Osteocyte (in vitro differentiated cells): ENCODE data around the gene XPNPEP1. TPM values are rescaled to one million over a fixed set of nuclear protein-coding genes. Genes with fewer than 3 reads are reported as not detected.
A peak's percentile ranks its signal among the peaks of the same experiment; 100 is the strongest.

Source experiments
- DNase-seq: peaks from one replicate; pipeline ENCODE4 v3.0.0; 2021; ENCODE audit warnings: mixed read lengths; ENCODE audit not compliant: unreplicated experiment; ENCODE audit errors: extremely low spot score
- H3K27ac Mint-ChIP-seq: one replicate; pipeline ENCODE4 v1.8.0; 2021; ENCODE audit warnings: mild to moderate bottlenecking, mixed read lengths; ENCODE audit not compliant: unreplicated experiment
- H3K27me3 Mint-ChIP-seq: one replicate; pipeline ENCODE4 v1.8.0; 2021; ENCODE audit warnings: mixed read lengths; ENCODE audit not compliant: unreplicated experiment
- H3K36me3 Mint-ChIP-seq: one replicate; pipeline ENCODE4 v1.8.0; 2021; ENCODE audit warnings: mixed read lengths; ENCODE audit not compliant: unreplicated experiment
- H3K4me1 Mint-ChIP-seq: one replicate; pipeline ENCODE4 v1.8.0; 2021; ENCODE audit warnings: mixed read lengths; ENCODE audit not compliant: unreplicated experiment
- H3K4me3 Mint-ChIP-seq: one replicate; pipeline ENCODE4 v1.8.0; 2021; ENCODE audit warnings: mild to moderate bottlenecking, moderate library complexity, mixed read lengths; ENCODE audit not compliant: unreplicated experiment
- H3K9me3 Mint-ChIP-seq: one replicate; pipeline ENCODE4 v1.8.0; 2021; ENCODE audit warnings: mixed read lengths; ENCODE audit not compliant: unreplicated experiment
- total RNA-seq: library from RNA; stranded (reverse); gene quantifications from 2 replicates; pipeline ENCODE4 v1.2.1, GENCODE V29; 2021
- TF ChIP-seq, protein P1 (sequence below): fragments of 200-600 bp; sonication (generic); IDR thresholded peaks from 2 replicates; pipeline ENCODE4 v1.5.0; 2021; ENCODE audit warnings: antibody characterized with exemption, mild to moderate bottlenecking, moderate library complexity

The XPNPEP1 gene
- total RNA-seq, 1 donor from 2014 or later: 74.5 TPM

GRCh38 chr10:109962247-109962646 is 38.9 kb upstream of the XPNPEP1 start:
- Mint-ChIP-seq H3K27me3 (no peaks in the 10 kb centered on the region), H3K4me3 (no peak overlapping the region), H3K9me3 (no peaks in the 10 kb centered on the region), H3K27ac (peak overlapping the region; percentile 90), H3K36me3 (no peaks in the 10 kb centered on the region), H3K4me1 (peaks cover 89% of the 10 kb centered on the region)
- TF ChIP-seq, protein P1, sequence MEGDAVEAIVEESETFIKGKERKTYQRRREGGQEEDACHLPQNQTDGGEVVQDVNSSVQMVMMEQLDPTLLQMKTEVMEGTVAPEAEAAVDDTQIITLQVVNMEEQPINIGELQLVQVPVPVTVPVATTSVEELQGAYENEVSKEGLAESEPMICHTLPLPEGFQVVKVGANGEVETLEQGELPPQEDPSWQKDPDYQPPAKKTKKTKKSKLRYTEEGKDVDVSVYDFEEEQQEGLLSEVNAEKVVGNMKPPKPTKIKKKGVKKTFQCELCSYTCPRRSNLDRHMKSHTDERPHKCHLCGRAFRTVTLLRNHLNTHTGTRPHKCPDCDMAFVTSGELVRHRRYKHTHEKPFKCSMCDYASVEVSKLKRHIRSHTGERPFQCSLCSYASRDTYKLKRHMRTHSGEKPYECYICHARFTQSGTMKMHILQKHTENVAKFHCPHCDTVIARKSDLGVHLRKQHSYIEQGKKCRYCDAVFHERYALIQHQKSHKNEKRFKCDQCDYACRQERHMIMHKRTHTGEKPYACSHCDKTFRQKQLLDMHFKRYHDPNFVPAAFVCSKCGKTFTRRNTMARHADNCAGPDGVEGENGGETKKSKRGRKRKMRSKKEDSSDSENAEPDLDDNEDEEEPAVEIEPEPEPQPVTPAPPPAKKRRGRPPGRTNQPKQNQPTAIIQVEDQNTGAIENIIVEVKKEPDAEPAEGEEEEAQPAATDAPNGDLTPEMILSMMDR: no peak
- DNase-seq: no peak

DNA sequence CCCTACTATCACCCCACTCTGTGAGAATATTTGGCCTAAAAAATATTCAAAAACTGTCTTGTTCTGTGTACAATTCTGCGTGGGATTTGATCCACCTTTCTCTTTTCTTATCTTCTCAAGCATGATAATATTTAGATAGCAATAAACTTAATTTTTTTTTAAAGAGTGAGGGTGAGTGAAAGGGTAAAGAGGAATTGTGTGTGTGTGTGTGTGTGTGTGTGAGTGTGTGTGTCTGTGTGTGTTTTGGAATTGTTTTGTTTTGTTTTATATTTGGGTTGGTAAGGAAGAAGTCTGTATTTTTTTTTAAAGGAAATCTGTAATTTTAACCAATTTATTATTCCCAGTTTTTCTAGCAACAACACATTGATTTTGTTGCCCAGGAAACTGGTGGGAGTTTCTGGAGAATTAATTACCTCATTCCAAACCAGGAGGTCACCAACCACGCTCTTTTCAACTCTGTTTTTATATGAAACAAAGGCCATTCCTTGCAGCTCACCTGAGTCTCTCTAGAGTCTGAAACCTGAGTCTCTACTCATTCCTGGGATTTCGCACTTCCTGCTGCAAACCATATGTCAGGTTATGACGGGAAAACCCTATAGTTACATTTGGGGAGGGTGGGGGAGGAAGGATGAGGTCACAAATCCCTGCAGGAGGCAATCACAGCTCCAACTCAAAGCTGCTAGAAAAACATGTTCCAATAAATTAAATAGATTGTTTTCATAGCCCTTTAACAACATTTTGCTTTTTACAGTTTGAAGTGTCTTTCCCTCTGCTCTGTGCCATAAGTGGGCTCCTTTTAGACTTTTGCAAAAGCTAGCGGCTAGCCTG is 38.1 kb upstream of the XPNPEP1 start:
- Mint-ChIP-seq H3K4me3 (no peak overlapping the region), H3K4me1 (peaks cover 80% of the 10 kb centered on the region), H3K36me3 (no peaks in the 10 kb centered on the region), H3K27ac (peak overlapping the region; percentile 90), H3K9me3 (peaks cover 3% of the 10 kb centered on the region), H3K27me3 (no peaks in the 10 kb centered on the region)
- TF ChIP-seq, protein P1: no peak
- no peak for DNase-seq

- no peak overlapping the region for H3K4me3 Mint-ChIP-seq
- peak overlapping the region; percentile 90 for H3K27ac Mint-ChIP-seq
- no peaks in the 10 kb centered on the region for H3K27me3 Mint-ChIP-seq
- TF ChIP-seq, protein P1: no peak
- H3K36me3 Mint-ChIP-seq: no peaks in the 10 kb centered on the region
- peaks cover 3% of the 10 kb centered on the region for H3K9me3 Mint-ChIP-seq
- DNase-seq: no peak
- peaks cover 73% of the 10 kb centered on the region for H3K4me1 Mint-ChIP-seq
These were observed 37.4 kb upstream of the XPNPEP1 start for GRCh38 chr10:109960682-109961081.

- no peak overlapping the region for H3K4me3 Mint-ChIP-seq
- TF ChIP-seq, protein P1: no peak
- peaks cover 61% of the 10 kb centered on the region for H3K4me1 Mint-ChIP-seq
- H3K9me3 Mint-ChIP-seq: peaks cover 3% of the 10 kb centered on the region
- peak overlapping the region; percentile 90 for H3K27ac Mint-ChIP-seq
- no peaks in the 10 kb centered on the region for H3K36me3 Mint-ChIP-seq
- no peaks in the 10 kb centered on the region for H3K27me3 Mint-ChIP-seq
- no peak for DNase-seq
These were observed 36.2 kb upstream of the XPNPEP1 start for GRCh38 chr10:109959259-109960145.

DNA sequence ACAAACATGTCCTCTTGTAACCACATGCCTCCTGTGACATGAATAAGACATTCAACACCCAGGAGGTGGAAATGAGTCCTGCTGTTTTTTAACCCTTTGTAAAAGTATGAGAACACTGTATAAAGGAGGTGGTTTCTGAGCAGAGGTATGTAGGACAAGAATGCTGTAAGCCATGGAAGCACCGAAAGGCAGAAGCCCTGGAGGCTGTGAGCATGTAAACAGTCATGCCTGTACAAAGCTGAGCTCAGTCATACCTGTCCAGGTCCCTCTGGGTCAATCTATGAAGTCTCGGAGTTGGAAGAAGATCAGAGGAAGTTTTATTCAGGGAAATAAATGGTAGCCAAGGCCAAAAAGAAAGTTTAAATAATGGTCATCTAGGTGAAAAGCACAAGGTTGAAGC is 34.7 kb upstream of the XPNPEP1 start:
- H3K9me3 Mint-ChIP-seq: peaks cover 3% of the 10 kb centered on the region
- H3K27me3 Mint-ChIP-seq: no peaks in the 10 kb centered on the region
- H3K4me1 Mint-ChIP-seq: peaks cover 47% of the 10 kb centered on the region
- no peak for DNase-seq
- no peak overlapping the region for H3K27ac Mint-ChIP-seq
- no peak overlapping the region for H3K4me3 Mint-ChIP-seq
- H3K36me3 Mint-ChIP-seq: no peaks in the 10 kb centered on the region
- TF ChIP-seq, protein P1: no peak
